ENCODE results near the gene PURB. TPM values are rescaled to one million over a fixed set of nuclear protein-coding genes. Genes with fewer than 3 reads are reported as not detected.

Gene PURB
- total and polyA plus RNA-seq, 9 of the 15 experiments (the other 6 are each of a cell fraction or from before 2014, with no cell fraction given), result 1.6 to 14.1 (median 8.8) TPM

DNA sequence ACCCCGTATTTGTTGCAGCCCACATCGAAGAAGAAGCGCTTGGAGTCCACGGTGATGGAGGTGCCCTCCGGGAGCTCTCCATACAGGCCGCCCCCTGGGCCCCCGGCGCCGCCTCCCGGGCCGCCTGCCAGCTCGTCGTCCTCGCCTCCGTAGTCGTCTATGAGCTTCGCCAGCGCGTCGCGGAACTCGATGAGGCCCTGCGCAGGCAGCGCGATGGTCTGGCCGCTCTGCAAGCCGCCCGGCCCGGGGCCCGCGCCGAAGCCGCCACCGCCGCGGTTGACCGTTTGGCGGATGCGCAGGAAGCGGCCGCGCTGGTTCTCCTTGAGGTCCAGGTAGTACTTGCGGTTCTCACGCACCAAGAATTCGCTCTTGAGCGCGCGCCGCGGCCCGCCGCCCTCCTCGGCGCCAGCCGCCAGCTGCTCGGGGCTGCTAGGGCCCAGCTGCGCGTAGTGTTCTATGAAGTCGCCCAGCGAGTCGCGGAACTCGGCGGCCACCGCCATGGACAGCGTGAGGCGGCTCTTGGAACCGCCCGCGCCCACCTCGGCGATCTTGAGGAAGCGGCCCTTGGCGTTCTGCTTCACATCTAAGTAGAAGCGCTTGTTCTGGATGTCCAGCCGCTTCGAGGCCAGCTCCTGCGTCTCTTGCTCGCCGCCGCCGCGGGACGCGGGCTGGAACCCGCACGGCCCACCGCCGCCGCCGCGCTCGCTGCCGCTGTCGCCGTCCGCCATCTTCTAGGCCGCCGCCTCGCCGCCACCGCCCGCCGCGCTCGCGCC, 523 bp downstream of the PURB start (continued):
- TF ChIP-seq, protein P1, sequence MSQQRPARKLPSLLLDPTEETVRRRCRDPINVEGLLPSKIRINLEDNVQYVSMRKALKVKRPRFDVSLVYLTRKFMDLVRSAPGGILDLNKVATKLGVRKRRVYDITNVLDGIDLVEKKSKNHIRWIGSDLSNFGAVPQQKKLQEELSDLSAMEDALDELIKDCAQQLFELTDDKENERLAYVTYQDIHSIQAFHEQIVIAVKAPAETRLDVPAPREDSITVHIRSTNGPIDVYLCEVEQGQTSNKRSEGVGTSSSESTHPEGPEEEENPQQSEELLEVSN (IDR thresholded peaks at IDR 0.05; ENCODE audit: borderline replicate concordance in 1 of 2, extremely low read depth in 1 of 2, insufficient read depth in 1 of 2, insufficient read length in 1 of 2, low read depth in 1 of 2, low read length in 1 of 2, poor library complexity in 1 of 2, severe bottlenecking in 1 of 2), result peak in 1 of 2 experiments; percentile 57
- TF ChIP-seq CHD4 (IDR thresholded peaks at IDR 0.05; ENCODE audit: insufficient read depth, insufficient replicate concordance, low read depth, low read length, poor library complexity, severe bottlenecking) (no peak), ZNF79 (CRISPR knock-in tag; IDR thresholded peaks at IDR 0.05; ENCODE audit: low read depth) (no peak), ERF (CRISPR knock-in tag; IDR thresholded peaks at IDR 0.05) (no peak), EWSR1 (IDR thresholded peaks at IDR 0.05; ENCODE audit: borderline replicate concordance, low read depth, partially characterized antibody) (no peak), STAT5B (CRISPR knock-in tag; IDR thresholded peaks at IDR 0.05) (no peak), RBFOX2 (IDR thresholded peaks at IDR 0.05; ENCODE audit: low read depth, low read length) (0 out of 2 replicates have a peak, but pooled peaks have one; percentile 7), ZFP36 (IDR thresholded peaks at IDR 0.05; ENCODE audit: low read depth, low read length, partially characterized antibody) (peak; percentile 26), ZFX (CRISPR knock-in tag; IDR thresholded peaks at IDR 0.05) (peak; percentile 49), FOXA3 (CRISPR knock-in tag; conservative IDR thresholded peaks at IDR 0.05 in 1 of 2, IDR thresholded peaks at IDR 0.05 in 1 of 2) (0 out of 4 replicates have a peak, but pooled peaks of 1 of the 2 experiments have one; percentile 5), ZNF507 (tag; conservative IDR thresholded peaks at IDR 0.05) (no peak)
- TF ChIP-seq, protein P2, sequence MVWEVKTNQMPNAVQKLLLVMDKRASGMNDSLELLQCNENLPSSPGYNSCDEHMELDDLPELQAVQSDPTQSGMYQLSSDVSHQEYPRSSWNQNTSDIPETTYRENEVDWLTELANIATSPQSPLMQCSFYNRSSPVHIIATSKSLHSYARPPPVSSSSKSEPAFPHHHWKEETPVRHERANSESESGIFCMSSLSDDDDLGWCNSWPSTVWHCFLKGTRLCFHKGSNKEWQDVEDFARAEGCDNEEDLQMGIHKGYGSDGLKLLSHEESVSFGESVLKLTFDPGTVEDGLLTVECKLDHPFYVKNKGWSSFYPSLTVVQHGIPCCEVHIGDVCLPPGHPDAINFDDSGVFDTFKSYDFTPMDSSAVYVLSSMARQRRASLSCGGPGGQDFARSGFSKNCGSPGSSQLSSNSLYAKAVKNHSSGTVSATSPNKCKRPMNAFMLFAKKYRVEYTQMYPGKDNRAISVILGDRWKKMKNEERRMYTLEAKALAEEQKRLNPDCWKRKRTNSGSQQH (CRISPR knock-in tag; IDR thresholded peaks at IDR 0.05), result no peak
- TF ChIP-seq, protein P3, sequence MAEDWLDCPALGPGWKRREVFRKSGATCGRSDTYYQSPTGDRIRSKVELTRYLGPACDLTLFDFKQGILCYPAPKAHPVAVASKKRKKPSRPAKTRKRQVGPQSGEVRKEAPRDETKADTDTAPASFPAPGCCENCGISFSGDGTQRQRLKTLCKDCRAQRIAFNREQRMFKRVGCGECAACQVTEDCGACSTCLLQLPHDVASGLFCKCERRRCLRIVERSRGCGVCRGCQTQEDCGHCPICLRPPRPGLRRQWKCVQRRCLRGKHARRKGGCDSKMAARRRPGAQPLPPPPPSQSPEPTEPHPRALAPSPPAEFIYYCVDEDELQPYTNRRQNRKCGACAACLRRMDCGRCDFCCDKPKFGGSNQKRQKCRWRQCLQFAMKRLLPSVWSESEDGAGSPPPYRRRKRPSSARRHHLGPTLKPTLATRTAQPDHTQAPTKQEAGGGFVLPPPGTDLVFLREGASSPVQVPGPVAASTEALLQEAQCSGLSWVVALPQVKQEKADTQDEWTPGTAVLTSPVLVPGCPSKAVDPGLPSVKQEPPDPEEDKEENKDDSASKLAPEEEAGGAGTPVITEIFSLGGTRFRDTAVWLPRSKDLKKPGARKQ (CRISPR knock-in tag; IDR thresholded peaks at IDR 0.05), result no peak
- TF ChIP-seq, protein P4, sequence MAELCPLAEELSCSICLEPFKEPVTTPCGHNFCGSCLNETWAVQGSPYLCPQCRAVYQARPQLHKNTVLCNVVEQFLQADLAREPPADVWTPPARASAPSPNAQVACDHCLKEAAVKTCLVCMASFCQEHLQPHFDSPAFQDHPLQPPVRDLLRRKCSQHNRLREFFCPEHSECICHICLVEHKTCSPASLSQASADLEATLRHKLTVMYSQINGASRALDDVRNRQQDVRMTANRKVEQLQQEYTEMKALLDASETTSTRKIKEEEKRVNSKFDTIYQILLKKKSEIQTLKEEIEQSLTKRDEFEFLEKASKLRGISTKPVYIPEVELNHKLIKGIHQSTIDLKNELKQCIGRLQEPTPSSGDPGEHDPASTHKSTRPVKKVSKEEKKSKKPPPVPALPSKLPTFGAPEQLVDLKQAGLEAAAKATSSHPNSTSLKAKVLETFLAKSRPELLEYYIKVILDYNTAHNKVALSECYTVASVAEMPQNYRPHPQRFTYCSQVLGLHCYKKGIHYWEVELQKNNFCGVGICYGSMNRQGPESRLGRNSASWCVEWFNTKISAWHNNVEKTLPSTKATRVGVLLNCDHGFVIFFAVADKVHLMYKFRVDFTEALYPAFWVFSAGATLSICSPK (IDR thresholded peaks at IDR 0.05; ENCODE audit: borderline replicate concordance), result no peak
- TF ChIP-seq, protein P5, sequence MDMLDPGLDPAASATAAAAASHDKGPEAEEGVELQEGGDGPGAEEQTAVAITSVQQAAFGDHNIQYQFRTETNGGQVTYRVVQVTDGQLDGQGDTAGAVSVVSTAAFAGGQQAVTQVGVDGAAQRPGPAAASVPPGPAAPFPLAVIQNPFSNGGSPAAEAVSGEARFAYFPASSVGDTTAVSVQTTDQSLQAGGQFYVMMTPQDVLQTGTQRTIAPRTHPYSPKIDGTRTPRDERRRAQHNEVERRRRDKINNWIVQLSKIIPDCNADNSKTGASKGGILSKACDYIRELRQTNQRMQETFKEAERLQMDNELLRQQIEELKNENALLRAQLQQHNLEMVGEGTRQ (CRISPR knock-in tag; IDR thresholded peaks at IDR 0.05), result no peak
- TF ChIP-seq, protein P6, sequence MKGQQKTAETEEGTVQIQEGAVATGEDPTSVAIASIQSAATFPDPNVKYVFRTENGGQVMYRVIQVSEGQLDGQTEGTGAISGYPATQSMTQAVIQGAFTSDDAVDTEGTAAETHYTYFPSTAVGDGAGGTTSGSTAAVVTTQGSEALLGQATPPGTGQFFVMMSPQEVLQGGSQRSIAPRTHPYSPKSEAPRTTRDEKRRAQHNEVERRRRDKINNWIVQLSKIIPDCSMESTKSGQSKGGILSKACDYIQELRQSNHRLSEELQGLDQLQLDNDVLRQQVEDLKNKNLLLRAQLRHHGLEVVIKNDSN (CRISPR knock-in tag; IDR thresholded peaks at IDR 0.05), result no peak

All from K562 (cell line).